Measurements from ENCODE around the gene FAM117A. TPM values are rescaled to one million over a fixed set of nuclear protein-coding genes. Genes with fewer than 3 reads are reported as not detected.

Gene FAM117A
- total RNA-seq, 4 donors from 2014 or later, result 8.6 to 14.6 (median 10.7) TPM

- Histone ChIP-seq H3K27ac (no peak overlapping the region), H3K9me3 (no peaks in the 10 kb centered on the region), H3K4me1 (peaks cover 0 to 5% (median under 1%) of the 10 kb centered on the region in 4 donors), H3K4me3 (no peak overlapping the region), H3K36me3 (peaks cover 0 to 11% (median 4%) of the 10 kb centered on the region in 4 donors), H3K27me3 (no peaks in the 10 kb centered on the region)
- 78 to 89% methylated on average over 6 to 10 of the region's 10 CpGs for WGBS, 2 donors (ENCODE audit: low coverage in 1 of 2)
- no peak for DNase-seq
- TF ChIP-seq POLR2AphosphoS5 (IDR thresholded peaks at IDR 0.05) (no peak), EP300 (IDR thresholded peaks at IDR 0.05; ENCODE audit: low read depth) (no peak), POLR2A (IDR thresholded peaks at IDR 0.05) (no peak), CTCF (IDR thresholded peaks at IDR 0.05) (no peak)
- intact Hi-C loops (cut with DNase I; ENCODE audit: low total_unique reads), result loop anchor here (5.0 to 10.0 kb wide), 2 partner anchors 617 to 1155 kb away; no protein-coding TSS in a partner anchor
- in situ Hi-C loops (cut with MboI; ENCODE audit: low pct_ligation_motif_present in 1 of 4, low pct_unique_long_range_greater_than_20kb in 1 of 4, low sequenced_read_pairs in 3 of 4), result loop anchor here in 2 of 4 donors (10.0 to 25.0 kb wide), 2 partner anchors 57 to 305 kb away; partner anchors contain the start of gene PHB1 (in 1 of the 2)
Measured at GRCh38 chr17:49717371-49717861, 46.5 kb downstream of the FAM117A start.

- intact Hi-C loops (cut with DNase I; ENCODE audit: low total_unique reads), result loop anchor here (5.0 to 10.0 kb wide), 2 partner anchors 618 to 1155 kb away; no protein-coding TSS in a partner anchor
- DNase-seq, result no peak
- TF ChIP-seq EP300 (IDR thresholded peaks at IDR 0.05; ENCODE audit: low read depth), result no peak
- no peak for TF ChIP-seq POLR2A (IDR thresholded peaks at IDR 0.05)
- no peak for TF ChIP-seq CTCF (IDR thresholded peaks at IDR 0.05)
- TF ChIP-seq POLR2AphosphoS5 (IDR thresholded peaks at IDR 0.05), result no peak
- Histone ChIP-seq H3K9me3 (no peaks in the 10 kb centered on the region), H3K4me1 (no peaks in the 10 kb centered on the region), H3K4me3 (no peak overlapping the region), H3K27ac (no peak overlapping the region), H3K36me3 (peaks cover 0 to 11% (median under 1%) of the 10 kb centered on the region in 4 donors), H3K27me3 (no peaks in the 10 kb centered on the region)
- in situ Hi-C loops (cut with MboI; ENCODE audit: low pct_ligation_motif_present in 1 of 4, low pct_unique_long_range_greater_than_20kb in 1 of 4, low sequenced_read_pairs in 3 of 4), result loop anchor here in 2 of 4 donors (10.0 to 25.0 kb wide), 2 partner anchors 58 to 305 kb away; partner anchors contain the start of gene PHB1 (in 1 of the 2)
- WGBS, 2 donors (ENCODE audit: low coverage in 1 of 2), result 77 to 89% methylated on average over 1 of the region's 1 CpG
Measured at GRCh38 chr17:49716668-49717364, 47.1 kb downstream of the FAM117A start.

GRCh38 chr17:49715717-49716279, 48.1 kb downstream of the FAM117A start:
- in situ Hi-C loops (cut with MboI; ENCODE audit: low pct_ligation_motif_present in 1 of 4, low pct_unique_long_range_greater_than_20kb in 1 of 4, low sequenced_read_pairs in 3 of 4) (loop anchor here in 2 of 4 donors (10.0 to 25.0 kb wide), 2 partner anchors 59 to 303 kb away; partner anchors contain the start of gene PHB1 (in 1 of the 2)), intact Hi-C loops (cut with DNase I; ENCODE audit: low total_unique reads) (loop anchor here (5.0 to 10.0 kb wide), 2 partner anchors 619 to 1157 kb away; no protein-coding TSS in a partner anchor)
- DNase-seq, result no peak
- Histone ChIP-seq H3K9me3 (no peaks in the 10 kb centered on the region), H3K4me1 (no peaks in the 10 kb centered on the region), H3K27ac (no peak overlapping the region), H3K27me3 (no peaks in the 10 kb centered on the region), H3K4me3 (no peak overlapping the region), H3K36me3 (peaks cover 0 to 11% (median 0%) of the 10 kb centered on the region in 4 donors)
- WGBS, 2 donors (ENCODE audit: low coverage in 1 of 2), result 74 to 75% methylated on average over 5 to 9 of the region's 9 CpGs
- no peak for TF ChIP-seq CTCF (IDR thresholded peaks at IDR 0.05)
- no peak for TF ChIP-seq POLR2AphosphoS5 (IDR thresholded peaks at IDR 0.05)
- no peak for TF ChIP-seq POLR2A (IDR thresholded peaks at IDR 0.05)
- TF ChIP-seq EP300 (IDR thresholded peaks at IDR 0.05; ENCODE audit: low read depth), result no peak

GRCh38 chr17:49715216-49715615, 48.7 kb downstream of the FAM117A start:
- in situ Hi-C loops (cut with MboI; ENCODE audit: low pct_ligation_motif_present in 1 of 4, low pct_unique_long_range_greater_than_20kb in 1 of 4, low sequenced_read_pairs in 3 of 4), result loop anchor here in 2 of 4 donors (10.0 to 25.0 kb wide), 2 partner anchors 60 to 303 kb away; partner anchors contain the start of gene PHB1 (in 1 of the 2)

More at GRCh38 chr17:49715216-49715615, 48.7 kb downstream of the FAM117A start:
- H3K27ac ChIP-seq, result no peak overlapping the region
- no peaks in the 10 kb centered on the region for H3K9me3 ChIP-seq
- H3K4me1 ChIP-seq, result no peaks in the 10 kb centered on the region
- intact Hi-C loops (cut with DNase I; ENCODE audit: low total_unique reads), result loop anchor here (5.0 to 10.0 kb wide), 2 partner anchors 620 to 1157 kb away; no protein-coding TSS in a partner anchor
- H3K4me3 ChIP-seq, result no peak overlapping the region
- TF ChIP-seq EP300 (IDR thresholded peaks at IDR 0.05; ENCODE audit: low read depth) (no peak), CTCF (IDR thresholded peaks at IDR 0.05) (no peak), POLR2AphosphoS5 (IDR thresholded peaks at IDR 0.05) (no peak), POLR2A (IDR thresholded peaks at IDR 0.05) (no peak)
- no peaks in the 10 kb centered on the region for H3K27me3 ChIP-seq
- WGBS, 2 donors (ENCODE audit: low coverage in 1 of 2), result 84 to 100% methylated on average over 1 to 4 of the region's 4 CpGs
- peaks cover 0 to 11% (median 0%) of the 10 kb centered on the region in 4 donors for H3K36me3 ChIP-seq
- DNase-seq, result no peak
